GM19468 (cell line): ENCODE measurements around the gene HIP1.
"Not testable (repeated sequence)": the region's sequence is repeated elsewhere in the genome, so short reads cannot be mapped to it uniquely, and the experiment has no call there.

Source experiments
- ATAC-seq: cut with Tn5 transposase; IDR thresholded peaks from one replicate; pipeline ENCODE4 v1.9.1; 2021; ENCODE audit warnings: mild to moderate bottlenecking, moderate library complexity, moderate number of reproducible peaks; ENCODE audit not compliant: unreplicated experiment; ENCODE audit errors: extremely low read depth

HIP1 gene

DNA sequence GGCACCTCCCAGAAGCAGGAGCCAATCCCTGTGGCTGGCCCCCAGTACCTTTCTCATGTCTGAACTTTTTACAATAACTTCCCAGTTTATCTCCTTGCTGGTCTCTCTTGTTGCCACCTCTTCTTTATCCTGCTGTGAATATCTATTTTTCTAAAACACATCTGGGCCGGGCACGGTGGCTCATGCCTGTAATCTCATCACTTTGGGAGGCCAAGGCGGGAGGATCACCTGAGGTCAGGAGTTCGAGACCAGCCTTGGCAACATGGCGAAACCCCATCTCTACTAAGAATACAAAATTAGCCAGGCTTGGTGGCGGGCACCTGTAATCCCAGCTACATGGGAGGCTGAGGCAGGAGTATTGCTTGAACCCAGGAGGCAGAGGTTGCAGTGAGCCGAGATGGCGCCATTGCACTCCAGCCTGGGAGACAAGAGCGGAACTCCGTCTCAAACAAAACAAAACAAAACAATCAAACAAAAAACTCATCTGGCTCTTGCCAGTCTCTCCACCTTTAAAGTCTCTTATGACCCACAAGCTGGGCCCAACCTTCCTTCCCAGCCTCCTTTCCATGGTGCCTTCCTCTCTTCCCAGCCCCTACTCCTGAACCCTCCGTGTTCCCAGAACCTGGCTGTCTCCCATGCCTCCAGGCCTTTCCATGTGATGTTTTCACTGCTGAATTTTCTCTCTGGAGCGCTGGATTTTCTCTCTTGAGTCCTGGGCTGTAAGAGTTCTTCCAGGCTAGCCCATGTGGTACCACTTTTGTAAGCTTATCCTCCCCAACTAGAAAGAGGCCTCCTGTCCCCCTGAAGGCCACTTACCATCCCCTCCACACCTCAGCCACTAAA lies 51.3 kb downstream of the HIP1 start:
- no peak for ATAC-seq

DNA sequence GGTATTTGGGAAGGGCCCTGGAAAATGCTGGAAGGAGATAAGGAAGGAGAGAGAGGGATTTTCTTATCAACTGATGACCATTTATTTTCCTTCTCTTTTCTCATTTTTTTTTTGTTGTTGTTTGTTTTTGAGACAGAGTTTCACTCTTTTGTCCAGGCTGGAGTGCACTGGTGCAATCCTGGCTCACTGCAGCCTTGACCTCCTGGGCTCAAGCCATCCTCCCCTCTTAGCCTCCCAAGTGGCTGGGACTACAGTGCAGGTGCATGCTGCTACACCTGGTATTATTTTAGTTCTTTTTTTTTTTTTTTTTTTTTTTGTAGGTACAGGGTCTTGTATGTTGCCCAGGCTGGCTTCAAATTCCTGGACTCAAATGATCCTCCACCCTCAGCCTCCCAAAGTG lies 52.2 kb downstream of the HIP1 start:
- ATAC-seq, result no peak

DNA sequence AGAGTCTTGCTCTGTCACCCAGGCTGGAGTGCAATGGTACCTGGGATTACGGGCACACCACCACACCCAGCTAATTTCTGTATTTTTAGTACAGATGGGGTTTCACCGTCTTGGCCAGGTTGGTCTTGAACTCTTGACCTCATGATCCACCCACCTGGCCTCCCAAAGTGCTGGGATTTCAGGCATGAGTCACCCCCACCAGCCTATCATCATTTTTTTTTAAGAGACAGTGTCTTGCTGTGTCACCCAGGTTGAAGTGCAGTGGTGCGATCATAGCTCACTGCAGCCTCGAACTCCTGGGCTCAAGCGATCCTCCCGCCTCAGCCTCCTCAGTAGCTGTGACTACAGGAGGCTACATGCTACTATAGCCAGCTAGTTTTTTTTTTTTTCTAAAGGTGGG lies 56.7 kb downstream of the HIP1 start:
- ATAC-seq, result not testable (repeated sequence)

DNA sequence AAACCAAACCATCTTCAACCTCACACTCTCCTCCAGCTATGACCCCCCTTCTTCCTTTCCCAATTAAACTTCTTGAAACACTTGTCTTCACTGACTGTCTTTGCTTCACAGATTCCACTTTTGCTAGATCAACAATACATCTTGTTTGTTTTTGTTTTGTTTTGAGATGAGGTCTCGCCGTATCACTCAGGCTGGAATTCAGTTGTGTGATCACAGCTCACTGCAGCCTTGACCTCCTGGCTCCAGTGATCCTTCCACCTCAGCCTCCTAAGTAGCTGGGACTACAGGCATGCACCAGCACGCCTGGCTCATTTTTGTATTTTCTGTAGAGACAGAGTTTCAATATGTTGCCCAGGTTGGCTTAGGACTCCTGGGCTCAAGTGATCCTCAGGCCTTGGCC lies 59.7 kb downstream of the HIP1 start:
- no peak for ATAC-seq

DNA sequence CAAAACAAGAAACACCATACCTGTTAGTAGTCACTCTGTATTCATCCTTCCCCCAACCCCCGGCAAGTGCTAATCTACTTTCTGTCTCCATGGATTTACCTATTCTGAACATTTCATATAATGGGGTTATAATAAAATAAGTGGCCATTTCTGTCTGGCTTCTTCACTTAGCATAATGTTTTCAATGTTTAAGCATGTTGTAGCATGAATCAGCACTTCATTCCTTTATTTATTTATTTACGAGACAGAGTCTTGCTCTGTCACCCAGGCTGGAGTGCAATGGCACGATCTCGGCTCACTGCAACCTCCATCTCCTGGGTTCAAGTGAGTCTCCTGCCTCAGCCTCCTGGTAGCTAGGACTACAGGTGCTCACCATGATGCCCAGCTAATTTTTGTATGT lies 69.2 kb downstream of the HIP1 start:
- ATAC-seq, result no peak

DNA sequence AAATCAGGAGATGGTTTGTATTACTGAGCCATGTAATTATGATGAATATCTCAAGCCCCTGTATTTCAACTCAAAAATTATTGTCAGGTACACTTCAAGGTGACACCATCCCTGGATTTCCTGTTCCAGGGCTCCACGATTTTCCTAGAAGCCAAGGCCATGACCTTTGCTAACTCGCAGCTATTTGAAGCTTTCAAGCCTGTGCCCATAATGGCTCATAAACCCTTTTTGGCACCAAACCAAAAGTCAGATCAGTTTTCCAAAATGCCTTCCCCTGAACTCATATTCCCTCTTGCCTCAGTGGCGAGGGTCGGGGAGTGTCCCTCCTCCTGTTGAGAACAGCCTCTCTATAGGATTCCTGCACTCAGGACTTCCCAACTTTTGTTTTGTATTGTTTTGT lies 70.8 kb downstream of the HIP1 start:
- ATAC-seq, result no peak

DNA sequence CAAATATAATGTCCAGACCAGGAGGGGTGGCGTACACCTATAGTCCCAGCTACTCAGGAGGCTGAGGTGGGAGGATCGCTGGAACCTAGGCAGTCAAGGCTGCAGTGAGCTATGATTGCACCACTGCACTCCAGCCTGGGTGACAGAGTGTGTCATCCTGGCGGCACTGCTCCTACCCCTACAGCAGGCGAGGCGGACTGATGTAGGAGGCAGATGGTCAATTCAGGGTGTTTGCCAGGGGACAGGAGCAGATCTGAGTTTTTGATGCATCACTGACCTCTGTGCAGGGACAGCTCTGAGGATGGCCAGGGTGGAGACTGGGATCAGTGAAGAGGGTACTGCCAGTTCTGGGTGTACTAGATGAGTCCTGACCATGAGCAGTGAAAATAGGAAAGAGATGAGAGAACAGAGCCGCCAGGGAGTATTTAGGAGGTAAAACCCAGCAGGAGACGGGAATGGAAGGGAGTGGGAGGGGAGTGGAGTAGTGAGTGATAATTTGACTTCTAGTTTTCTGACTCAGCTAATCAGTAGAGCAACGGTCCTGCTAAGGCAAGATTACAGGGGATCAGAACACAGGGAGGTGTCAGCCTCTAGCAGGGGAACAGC lies 75.3 kb downstream of the HIP1 start:
- no peak for ATAC-seq

DNA sequence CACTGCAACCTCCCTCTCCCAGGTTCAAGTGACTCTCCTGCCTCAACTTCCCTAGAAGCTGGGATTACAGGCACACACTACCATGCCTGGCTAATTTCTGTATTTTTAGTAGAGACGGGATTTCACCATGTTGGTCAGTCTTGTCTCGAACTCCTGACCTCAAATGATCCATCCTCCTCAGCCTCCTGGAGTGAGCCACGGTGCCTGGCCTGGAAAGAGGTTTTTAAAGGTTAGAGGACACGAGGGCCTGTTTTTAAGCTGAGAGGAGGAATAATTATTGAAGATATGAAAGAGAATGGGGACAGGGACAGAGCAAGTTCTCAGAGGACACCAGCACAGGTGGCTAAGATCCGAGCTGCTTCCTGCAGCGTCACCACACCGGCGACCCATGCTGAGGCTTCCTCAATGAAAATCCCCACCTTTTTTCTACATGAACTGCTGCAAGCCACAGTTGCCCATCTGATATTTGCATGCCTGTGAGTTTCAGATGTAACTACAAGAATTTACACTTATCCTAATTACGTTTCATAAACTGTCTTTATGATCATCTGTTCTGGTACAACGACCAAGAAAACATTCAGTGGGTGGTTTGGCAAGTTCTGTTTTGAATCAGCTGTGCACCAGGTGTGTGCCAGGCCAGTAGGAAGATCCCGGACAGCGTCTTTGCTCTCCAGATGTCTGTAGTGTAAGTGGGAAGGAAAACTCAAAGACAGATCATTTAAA lies 76.0 kb downstream of the HIP1 start:
- ATAC-seq, result peak; percentile 60

DNA sequence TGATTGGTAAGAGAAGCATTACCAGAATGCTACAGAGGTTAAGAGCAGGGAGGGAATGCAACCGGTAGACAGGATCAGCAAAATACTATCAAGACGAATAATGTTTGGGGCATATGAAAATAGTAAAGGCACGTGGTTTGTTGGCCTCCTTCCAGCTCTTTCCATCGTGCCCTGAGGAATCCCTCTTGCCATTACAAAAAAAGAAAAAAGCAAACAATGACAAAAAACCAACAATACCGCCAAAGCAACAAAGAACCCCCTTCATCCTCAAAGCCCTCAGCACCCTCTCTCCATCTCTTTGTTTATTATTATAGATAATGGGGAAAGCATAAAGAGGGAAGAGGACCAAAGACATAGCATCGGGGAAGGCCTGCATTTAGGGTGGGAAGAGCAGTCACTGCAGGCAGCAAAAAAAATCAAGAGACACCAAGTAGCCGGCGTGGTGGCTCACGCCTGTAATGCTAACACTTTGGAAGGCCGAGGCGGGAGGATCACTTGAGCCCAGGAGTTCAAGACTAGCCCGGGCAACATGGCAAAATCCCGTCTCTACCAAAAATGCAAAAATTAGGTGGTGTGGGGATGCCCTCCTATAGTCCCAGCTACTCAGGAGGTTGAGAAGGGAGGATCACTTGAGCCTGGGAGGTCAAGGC lies 78.0 kb downstream of the HIP1 start:
- no peak for ATAC-seq

DNA sequence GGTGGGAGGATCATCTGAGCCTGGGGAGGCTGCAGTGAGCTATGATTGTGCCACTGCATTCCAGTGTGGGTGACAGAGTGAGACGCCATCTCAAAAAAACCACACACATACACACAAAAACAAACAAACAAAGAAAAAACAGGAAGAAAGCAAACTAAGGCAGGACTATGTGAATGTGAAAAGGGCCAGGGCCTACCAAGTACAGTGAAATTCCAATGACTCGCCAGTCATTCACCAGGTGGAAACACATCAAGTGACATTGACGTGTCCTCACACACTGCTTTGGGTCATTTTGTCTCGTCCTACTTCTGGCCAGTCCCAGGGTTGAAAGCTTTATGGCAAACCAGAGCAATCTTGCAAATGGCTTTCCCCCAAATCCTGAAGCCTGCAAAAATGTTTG lies 79.9 kb downstream of the HIP1 start:
- ATAC-seq, result no peak

DNA sequence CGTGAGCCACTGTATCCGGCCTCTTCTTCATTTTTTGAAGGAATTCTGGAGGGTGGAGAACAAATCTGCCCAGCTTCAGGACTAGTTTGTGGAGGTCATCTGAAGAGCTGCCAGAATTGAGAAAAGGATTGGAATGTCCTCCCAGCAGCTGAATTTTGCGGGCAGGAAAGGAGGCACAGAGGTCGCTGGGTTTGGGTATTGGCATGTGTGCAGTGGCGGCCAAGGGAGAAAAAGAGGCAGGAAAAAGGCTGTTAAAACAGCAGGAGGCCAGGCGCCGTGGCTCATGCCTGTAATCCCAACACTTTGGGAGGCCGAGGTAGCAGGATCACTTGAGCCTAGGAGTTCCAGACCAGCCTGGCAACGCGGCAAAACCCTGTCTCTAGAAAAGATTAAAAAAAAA lies 80.4 kb downstream of the HIP1 start:
- ATAC-seq, result no peak

DNA sequence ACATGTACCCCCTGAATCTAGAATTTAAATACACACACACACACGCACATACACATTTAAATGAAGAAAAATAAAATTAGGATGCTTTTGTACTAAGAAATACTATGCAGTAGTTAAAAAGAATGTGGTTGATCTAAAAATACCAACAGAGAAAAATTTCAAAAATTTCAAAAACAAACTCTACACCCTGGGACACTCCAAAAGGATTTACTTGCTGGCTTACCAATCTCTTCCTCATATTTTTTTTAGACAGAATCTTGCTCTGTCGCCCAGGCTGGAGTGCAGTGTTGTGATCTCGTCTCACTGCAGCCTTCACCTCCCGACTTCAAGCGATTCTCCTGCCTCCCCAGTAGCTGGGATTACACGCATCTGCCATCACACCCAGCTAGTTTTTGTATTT lies 80.9 kb downstream of the HIP1 start:
- ATAC-seq, result no peak

DNA sequence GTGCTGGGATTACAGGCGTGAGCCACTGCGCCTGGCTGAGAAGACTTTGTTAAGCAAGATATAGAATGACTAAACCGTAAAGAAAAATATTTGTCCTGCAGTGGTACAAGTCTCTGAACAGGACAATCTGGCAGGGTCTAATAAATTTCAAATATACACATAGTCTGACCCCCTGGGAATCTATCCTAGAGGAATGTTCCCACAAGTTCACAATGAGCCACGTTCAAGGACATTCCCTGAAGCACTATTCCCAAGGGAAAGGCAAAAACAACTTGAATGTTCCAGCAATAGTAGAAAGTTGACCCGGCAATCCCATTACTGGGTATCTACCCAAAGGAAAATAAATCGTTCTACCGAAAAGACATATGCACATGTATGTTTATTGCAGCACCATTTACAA lies 82.0 kb downstream of the HIP1 start:
- no peak for ATAC-seq

DNA sequence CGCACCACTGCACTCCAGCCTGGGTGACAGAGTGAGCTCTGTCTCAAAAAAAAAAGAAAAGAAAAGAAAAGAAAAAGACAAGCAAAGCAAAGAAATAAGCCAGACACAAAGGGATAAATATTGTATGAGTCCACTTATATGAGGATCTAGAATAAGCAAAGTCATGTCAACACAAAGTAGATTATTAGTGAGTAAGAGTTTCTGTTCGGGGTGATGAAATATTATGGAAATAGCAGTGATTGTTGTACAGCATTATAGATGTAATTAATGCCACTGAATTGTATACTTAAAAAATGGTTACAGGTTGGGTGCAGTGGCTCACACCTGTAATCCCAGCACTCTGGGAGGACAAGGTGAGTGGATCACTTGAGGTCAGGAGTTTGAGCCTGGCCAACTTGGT lies 83.2 kb downstream of the HIP1 start:
- no peak for ATAC-seq

DNA sequence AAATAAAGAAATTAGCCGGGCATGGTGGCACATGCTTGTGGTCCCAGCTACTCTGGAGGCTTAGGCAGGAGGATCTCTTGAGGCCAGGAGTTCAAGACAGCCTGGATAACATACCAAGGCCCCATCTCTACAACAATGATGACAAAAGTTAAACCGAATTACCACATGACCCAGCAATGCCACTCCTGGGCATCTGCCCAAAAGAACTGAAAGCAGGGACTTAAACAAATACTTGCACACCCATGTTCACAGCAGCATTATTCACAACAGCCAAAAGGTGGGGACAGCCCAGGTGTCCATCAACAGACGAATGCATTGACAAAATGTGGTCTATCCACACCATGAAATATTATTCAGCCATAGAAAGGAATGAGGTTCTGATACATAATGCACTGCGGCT lies 83.9 kb downstream of the HIP1 start:
- ATAC-seq, result no peak

DNA sequence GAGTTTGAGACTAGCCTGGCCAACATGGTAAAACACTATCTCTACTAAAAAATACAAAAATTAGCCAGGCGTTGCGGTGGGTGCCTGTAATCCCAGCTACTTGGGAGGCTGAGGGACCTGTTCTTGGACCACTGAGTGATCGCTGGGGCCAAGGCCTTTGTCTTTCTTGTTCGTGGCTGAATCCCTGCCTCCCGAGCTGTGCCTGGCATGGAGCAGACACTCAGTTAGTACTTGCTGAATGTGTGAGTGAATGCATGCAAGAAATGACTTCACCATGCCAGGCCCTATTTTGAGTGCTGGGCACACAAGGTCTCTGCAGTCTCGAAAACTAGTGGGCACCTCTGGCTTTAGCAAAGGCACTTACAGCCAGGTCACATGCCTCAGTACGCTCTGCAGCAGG lies 85.1 kb downstream of the HIP1 start:
- ATAC-seq, result no peak

DNA sequence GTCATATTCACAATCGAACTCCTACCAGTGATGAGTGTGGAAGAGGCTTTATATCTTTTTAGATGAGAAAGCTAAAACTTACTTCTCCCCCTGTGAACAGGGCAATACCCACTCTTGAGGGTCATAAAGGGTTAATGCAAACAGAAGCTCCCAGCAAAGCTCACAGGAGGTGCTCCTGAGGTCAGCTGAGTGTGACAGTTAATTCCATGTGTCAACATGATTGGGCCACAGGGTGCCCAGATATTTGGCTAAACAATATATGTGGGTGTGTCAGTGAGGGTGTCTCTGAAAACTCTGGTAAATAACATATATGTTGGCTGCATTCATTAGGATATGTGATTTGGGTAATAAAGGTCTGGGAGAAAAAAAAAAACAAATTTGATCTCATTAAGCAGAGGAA lies 86.0 kb downstream of the HIP1 start:
- no peak for ATAC-seq

DNA sequence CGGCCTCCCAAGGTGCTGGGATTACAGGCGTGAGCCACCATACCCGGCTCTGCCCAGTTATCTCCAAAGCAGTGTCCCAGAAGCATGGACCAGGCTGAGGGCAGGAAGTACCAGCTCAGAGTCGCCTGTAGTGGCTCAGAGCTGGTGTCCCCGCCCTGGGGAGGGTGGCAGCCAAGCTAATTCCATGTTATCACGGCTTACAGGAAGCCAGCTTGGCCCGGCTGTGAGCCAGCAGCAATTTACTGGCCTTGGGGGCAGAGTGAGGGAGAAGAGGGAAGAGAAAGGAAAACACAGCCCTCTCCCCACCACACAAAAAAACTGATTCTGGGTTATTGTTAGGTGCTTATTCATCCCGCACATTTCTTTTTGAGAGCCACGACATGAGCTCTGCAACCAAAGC lies 88.1 kb downstream of the HIP1 start:
- no peak for ATAC-seq

DNA sequence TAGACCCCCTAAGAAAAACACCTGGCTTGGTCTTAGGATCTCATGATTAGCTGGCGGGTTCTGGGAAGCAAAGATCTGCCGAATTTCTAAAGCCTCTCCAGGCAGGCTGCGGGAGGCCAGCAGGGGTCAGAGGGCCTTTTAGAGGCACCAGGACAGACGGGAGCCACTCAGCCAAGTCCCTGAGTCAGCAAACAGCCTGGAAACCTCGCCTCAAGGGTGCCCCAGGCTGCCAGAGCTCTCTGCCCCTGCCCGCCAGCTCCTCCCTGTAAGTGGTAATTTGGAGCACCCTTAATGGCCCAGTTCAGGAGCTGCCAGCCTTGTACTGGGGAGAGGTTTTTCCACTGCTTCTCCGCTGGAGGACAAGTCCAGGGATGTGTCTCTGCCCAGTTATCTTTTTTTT lies 88.7 kb downstream of the HIP1 start:
- no peak for ATAC-seq

DNA sequence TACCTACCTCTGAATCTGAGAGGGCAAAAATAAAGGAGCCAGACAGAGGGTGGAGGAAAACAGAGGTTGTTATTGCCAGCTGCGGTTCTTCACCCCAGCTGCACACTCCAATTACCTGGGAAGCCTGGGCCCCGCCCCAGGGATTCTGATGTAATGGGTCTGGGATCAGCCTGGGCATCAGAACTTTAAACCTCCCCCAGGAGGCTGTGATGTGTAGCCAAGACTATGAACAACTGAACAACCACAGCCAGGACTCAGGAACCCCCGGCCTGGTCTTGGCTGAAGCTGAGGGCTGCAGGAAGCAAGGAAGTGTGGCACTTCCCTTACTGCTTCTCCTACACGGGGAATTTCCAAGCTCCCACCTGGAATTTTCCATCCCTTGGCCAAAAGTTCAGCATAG lies 89.3 kb downstream of the HIP1 start:
- ATAC-seq, result no peak
